NCI-H1417 (cell line): ENCODE data around the gene DDB1.

Experiments used
- DNase-seq, 3 experiments: peaks; one replicate each; lab custom pipeline; 2025; lab: John Stamatoyannopoulos, UW

The DDB1 gene

GRCh38 chr11:61356706-61357105 lies 23.8 kb upstream of the DDB1 start:
- DNase-seq: no peak

DNA sequence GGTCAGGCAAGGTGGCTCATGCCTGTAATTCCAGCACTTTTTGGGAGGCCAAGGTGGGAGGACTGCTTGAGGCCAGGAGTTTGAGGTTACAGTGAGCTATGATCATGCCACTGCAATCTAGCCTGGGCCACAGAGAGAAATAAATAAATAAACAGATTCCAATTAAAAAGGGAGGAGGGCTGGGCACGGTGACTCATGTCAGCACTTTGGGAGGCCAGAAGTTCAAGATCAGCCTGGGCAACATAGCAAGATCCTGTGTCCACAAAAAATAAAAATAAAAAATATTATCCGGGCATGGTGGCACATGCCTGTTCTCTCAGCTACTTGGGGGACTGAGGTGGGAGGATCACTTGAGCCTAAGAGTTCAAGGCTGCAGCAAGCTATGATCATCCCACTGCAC lies 21.3 kb upstream of the DDB1 start:
- no peak for DNase-seq

GRCh38 chr11:61353131-61354067 lies 20.5 kb upstream of the DDB1 start:
- no peak for DNase-seq

GRCh38 chr11:61352038-61352437 lies 19.1 kb upstream of the DDB1 start:
- no peak for DNase-seq

DNA sequence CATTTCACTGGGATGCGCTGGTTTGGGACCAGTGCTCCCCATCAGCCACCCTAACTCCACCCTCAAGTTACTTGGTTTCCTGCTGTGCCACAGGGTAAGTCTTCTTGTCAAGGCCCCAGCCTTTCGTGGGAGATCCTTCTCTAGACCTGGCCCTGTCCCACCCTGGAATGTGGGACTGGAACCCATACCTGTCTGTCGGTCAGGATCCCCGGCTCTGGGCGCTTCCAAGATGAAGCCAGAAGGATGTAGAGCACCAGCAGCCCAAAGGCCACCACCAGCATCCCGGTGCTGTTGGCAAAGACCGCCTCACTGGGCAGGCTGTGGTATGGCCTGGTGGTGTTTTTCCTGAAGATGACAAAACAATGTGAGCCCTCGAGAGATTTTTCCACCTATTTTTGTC lies 17.9 kb upstream of the DDB1 start:
- no peak for DNase-seq

- no peak for DNase-seq
These were observed 17.4 kb upstream of the DDB1 start for GRCh38 chr11:61350336-61350735.

DNA sequence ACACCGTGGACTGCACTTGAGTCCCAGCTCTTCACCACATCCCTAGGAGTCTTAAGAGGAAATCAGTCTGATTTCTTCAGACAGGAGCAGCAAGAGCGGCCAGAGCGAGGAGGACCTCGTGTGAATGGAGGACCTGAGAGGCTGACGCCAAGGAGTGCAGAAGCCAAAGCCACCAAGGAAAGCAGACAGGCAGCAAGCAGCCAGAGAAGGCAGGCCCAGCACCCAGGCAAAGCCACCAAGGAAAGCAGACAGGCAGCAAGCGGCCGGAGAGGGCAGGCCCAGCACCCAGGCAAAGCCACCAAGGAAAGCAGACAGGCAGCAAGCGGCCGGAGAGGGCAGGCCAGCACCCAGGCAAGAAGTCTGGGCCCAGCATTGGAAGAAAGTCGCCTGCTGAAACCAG lies 17.0 kb upstream of the DDB1 start:
- DNase-seq: no peak

- DNase-seq: no peak
These were observed 16.4 kb upstream of the DDB1 start for GRCh38 chr11:61349189-61349751.

DNA sequence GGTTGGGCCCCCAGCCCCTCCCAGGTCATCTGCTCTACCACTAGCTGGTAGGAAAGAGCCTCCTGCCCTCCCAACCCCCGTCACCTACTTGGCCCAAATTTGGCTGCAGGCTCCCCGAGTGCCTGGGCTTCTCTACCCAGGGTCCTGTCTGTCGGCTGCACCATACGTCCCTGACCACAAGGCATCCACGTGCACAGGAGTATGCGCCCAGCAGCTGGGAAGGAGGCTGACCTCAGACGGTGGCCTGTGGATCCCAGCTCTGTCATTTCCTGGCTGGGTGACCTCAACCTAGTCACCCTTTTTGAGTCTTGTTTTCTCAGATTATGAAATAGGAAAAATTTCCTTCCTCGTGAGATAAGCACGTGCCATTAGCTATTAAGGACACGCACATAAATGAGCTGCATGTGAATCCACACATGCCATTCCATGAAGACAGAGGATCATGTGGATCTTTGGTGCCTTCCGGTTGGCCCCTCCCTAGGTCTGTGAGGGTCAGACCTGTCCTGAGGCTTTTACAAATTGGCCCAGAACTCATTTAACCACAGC lies 15.1 kb upstream of the DDB1 start:
- DNase-seq: no peak

DNA sequence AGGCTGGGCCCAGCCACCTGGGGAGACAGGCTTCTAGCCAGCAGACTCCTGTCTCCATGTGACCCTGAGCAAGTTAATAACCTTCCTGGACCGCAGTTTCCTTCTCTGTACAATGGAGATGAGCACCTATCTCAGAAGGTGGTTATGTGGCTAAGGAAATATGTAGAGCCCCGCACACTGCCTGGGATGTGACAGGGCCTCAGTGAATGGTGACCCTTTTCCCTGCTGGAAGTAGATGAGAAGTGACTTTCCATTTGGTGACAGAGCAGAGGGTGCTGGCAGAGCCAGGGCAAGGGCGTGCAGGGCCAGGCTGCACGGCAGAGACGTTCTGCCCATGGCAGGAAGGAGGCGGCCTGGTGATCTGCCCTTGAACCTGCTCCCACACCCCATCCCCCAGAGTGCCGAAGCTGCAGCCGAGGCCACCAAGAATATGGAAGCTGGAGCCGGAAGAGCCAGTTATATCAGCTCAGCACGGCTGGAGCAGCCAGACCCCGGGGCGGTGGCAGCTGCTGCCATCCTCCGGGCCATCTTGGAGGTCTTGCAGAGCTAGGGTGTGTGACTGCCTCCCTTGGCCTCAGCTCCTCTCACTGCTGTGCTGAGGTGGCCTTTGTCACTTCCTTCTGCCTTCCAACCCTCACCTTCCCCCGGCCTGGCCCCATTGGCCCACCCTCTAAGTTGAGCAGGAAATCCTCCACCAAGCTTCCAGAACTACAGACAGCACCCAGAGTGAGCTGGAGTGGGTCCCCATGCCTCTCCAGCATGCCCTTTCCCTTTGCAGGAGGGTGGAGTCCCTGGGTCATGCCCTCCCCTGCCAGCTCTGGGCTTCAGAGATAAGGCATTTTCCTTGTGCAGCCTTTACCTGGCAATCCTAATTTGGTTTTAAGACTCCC lies 13.3 kb upstream of the DDB1 start:
- DNase-seq: no peak

GRCh38 chr11:61345170-61345610 lies 12.3 kb upstream of the DDB1 start:
- DNase-seq: no peak

DNA sequence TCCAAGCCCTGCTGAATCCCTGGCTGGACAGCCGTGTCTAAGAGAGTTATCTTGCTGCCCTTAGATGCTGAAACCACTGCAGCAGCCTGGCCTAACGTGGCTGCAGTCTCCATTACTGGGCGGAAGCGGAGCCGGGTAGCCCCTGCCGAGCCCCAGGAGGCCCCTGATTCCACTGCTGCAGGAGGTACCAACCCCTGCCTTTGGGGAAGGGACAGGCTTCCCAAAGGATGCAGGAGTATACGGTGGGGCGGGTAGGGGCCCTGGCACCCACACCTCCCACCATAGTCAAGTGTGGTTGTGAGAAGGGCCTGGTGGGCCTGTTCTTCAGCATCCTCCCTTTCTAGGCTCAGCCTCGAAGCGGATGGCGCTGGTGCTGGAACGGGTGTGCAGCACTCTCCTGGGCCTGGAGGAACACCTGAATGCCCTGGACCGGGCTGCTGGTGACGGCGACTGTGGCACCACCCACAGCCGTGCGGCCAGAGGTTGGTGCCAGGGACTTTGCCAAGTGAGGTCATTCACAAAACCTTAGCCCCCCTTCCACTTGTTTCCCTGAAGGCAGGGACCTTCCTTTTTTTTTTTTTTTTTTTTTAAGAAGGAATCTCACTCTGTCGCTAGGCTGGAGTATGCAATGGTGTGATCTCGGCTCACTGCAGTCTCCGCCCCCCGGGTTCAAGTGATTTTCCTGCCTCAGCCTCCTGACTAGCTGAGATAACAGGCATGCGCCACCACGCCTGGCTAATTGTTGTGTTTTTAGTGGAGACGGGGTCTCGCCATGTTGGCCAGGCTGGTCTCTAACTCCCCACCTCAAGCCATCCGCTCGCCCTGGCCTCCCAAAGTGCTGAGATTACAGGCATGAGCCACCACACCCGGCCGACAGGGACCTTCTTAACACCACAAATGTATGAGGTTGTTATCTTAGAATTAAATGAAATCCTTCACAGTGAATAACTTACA lies 11.2 kb upstream of the DDB1 start:
- no peak for DNase-seq

DNA sequence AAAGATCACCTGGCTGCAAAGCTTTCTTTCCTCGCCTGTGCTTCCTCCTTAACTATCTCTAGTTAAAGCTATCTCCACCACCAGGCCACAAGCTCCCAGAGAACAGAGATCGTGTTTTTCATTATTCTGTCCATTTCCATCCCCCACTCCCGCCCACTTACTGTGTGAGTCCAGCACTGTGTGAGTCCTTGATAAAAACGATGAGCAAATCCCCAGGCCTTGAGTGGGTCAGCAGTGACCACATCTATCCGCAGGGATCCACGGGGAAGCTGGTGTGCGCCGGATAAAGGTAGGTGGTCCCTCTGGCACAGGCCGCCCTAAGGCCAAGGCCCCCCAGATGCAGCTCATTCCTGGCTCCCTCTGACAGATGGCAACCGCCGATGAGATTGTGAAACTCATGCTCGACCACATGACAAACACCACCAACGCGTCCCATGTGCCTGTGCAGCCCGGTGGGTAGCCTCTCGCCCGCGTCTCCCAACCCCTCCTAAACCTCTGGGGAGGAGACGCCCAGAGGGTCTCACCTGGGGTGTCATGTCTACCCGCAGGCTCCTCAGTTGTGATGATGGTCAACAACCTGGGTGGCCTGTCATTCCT lies 9.4 kb upstream of the DDB1 start:
- DNase-seq: no peak

- DNase-seq: no peak
These were observed 8.8 kb upstream of the DDB1 start for GRCh38 chr11:61341706-61342105.

- DNase-seq: no peak
These were observed 8.1 kb upstream of the DDB1 start for GRCh38 chr11:61340979-61341378.

DNA sequence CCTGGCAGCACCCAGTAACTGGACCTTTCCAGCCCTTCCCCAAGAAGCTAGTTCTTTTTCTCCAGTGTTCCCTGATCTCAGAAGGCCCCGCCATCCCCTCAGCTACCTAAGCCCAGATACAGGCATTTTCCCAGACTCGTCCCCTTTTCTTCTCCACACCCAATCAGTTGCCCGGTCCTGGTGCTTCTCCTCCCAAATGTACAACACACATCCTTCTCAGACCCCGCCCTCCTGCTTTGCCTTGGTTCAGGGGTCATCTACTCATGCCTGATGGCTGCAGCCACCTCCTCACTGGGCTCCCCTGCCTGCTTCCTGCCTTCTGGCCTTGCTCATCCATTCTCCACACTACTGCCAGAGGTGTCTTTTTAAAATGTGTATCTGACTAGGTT lies 6.6 kb upstream of the DDB1 start:
- DNase-seq: no peak

- no peak for DNase-seq
These were observed 6.0 kb upstream of the DDB1 start for GRCh38 chr11:61338783-61339489.

GRCh38 chr11:61337706-61338470 lies 5.0 kb upstream of the DDB1 start:
- DNase-seq: no peak
